GM21717 (cell line): ENCODE measurements around the gene TSSK3.

Experiments used
- ATAC-seq: cut with Tn5 transposase; IDR thresholded peaks from one replicate; pipeline ENCODE4 v1.9.1; 2021; ENCODE audit warnings: mild to moderate bottlenecking, moderate library complexity; ENCODE audit not compliant: unreplicated experiment

The TSSK3 gene

GRCh38 chr1:32361674-32362473 is 465 bp upstream of the TSSK3 start:
- ATAC-seq, result no peak

DNA sequence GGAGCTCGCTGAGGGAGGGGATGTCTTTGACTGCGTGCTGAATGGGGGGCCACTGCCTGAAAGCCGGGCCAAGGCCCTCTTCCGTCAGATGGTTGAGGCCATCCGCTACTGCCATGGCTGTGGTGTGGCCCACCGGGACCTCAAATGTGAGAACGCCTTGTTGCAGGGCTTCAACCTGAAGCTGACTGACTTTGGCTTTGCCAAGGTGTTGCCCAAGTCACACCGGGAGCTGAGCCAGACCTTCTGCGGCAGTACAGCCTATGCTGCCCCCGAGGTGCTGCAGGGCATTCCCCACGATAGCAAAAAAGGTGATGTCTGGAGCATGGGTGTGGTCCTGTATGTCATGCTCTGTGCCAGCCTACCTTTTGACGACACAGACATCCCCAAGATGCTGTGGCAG is 1.4 kb downstream of the TSSK3 start:
- no peak for ATAC-seq

DNA sequence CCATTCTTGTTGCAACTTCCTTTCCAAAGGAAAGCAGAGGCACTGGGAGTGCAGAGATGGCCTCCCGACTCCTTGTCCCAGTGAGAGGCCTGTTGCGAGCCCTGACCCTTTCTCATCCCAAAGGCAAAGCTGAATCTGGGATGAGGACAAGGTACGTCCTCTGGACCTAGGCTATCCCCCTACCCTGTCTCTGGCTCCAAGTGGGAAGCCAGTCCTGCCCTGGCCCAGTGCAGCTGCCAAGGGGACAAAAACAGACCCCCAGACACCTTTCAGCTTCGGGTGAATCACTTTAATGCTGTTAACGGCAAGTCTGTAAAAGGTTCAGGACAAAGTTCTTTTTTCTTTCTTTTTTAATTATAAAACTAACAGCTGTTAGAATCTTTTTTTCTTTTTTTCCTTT is 2.5 kb downstream of the TSSK3 start:
- no peak for ATAC-seq

- ATAC-seq, result no peak
These were observed 3.1 kb downstream of the TSSK3 start for GRCh38 chr1:32365445-32365844.

GRCh38 chr1:32367912-32368635 is 5.7 kb downstream of the TSSK3 start:
- ATAC-seq, result no peak

- no peak for ATAC-seq
These were observed 9.9 kb downstream of the TSSK3 start for GRCh38 chr1:32372149-32372756.

DNA sequence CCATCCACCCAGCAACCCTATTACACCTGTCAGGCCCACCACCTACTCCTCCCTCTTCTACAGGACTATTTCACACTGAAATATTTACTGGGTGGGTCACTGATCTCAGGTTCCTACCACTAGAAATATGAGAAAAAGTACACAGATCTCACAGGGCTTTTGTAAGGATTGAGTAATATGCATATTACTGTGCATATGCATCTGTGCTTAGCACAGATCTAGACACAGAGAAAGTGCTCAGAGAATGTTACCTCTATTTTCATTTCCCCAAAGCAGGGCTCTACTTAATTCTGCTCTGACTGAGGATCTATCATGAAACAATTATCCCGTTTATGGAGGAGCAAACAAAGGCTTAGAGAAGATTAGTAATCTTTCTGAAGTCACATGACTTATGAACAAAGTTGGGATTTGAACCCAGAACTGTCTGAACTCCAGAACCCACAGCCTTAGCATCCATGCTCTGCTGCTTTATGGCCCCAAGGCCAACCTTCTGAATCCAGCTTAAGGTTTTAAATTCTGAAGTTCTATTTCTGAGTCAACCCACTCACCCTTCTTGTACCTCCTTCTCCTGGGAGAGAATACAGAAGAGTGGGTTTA is 11.8 kb downstream of the TSSK3 start:
- no peak for ATAC-seq

GRCh38 chr1:32376199-32376598 is 13.9 kb downstream of the TSSK3 start:
- no peak for ATAC-seq

DNA sequence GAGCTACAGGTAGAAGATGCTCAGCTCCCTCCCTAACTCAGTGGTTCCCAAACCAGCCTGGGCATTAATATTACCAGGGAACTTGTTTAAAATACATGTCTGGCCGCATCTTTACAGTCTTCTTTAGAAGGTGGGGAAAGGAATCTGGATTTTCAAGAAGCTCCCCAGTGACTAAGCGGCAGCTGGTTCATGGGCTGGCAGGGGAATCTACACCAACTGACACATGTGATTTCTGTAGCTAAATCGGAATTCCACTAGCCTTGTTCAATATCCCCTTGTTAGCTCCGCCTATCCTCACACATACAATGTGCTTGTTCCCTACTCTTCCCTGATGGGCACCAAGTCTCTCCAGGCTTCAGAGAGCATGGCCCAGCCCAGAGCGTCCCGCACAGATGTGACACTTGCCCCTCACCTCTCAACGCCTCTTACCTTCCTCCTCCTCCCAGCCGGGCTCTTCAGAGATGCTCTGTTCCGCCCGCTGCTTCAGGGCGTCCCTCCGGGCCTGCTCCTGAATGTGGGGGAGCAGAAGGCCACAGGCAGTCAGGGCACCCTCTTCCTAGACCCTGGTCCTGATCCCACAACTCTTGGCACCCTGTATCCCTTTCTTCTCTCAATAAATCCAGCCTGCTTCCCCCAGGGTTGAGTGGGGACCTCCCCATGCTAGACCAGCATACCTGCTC is 15.3 kb downstream of the TSSK3 start:
- no peak for ATAC-seq

- ATAC-seq, result no peak
These were observed 17.7 kb downstream of the TSSK3 start for GRCh38 chr1:32380057-32380456.

DNA sequence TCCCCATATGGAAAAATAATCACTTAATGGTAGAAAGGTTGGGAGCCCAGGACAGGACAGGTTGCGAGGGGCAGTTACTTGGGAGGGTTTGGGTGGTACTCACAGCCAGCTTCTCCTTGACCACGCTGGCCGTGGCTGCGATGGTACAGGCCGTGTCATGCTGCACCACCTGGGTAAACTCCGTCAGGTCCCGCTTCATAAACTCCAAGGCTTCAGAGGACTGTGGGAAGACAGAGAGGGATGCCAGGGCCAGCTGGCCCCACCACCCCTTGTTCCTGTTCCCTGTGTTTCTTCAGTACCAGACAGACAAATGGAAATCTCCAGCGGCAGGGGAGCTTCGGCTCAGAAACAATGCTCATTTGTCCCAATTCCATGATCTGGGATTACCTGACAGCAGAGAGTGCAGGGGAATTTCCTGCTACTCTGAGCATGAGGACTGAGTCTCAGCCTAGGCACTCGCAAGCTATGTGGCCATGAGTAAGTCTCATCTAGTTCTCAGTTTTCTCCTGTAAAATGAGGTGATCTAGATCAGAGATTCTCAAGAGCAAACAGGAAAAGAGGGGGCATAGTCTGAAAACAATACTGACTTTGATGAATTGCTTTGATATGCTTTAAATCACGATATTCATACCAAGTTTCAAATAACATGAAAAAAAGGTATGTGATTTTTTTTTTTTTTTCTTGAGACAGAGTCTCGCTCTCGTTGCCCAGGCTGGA is 24.5 kb downstream of the TSSK3 start:
- no peak for ATAC-seq

- no peak for ATAC-seq
These were observed 26.3 kb downstream of the TSSK3 start for GRCh38 chr1:32388641-32389040.

GRCh38 chr1:32390904-32391870 is 28.8 kb downstream of the TSSK3 start:
- no peak for ATAC-seq

GRCh38 chr1:32392325-32392724 is 30.0 kb downstream of the TSSK3 start:
- no peak for ATAC-seq

DNA sequence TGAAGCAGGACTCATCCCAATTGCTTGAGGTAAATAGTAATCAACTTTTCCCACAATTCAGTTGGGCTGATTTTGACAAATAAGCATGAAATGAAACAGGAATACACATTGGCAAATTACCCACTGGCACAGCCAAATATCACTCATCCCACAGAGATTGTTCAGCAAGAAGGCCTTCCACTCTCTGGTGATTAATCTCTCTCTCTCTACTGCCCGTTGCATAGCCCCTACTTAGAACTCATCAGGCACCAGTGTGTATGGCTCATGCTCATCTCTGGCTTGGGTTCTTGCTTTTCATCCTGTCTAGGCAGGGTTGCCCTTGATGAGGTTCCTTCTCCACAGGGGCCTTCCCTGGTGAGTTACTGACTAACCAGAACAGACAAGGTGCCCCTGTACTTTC is 30.8 kb downstream of the TSSK3 start:
- no peak for ATAC-seq

DNA sequence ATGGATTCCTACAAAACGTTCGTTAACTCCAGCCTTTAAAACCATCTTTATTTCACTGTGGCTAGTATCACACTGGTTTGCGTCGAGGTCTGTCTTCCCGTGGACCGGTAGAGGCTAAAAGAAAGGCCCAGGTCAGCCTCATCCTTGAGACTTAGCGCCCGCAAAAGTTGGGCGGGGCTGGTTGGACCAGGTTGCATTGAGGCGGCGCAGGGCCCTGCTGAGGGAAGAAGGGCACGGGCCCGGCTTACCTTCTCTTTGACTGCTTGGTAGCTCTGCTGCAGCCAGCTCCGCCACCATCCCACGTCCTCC is 31.4 kb downstream of the TSSK3 start:
- no peak for ATAC-seq

DNA sequence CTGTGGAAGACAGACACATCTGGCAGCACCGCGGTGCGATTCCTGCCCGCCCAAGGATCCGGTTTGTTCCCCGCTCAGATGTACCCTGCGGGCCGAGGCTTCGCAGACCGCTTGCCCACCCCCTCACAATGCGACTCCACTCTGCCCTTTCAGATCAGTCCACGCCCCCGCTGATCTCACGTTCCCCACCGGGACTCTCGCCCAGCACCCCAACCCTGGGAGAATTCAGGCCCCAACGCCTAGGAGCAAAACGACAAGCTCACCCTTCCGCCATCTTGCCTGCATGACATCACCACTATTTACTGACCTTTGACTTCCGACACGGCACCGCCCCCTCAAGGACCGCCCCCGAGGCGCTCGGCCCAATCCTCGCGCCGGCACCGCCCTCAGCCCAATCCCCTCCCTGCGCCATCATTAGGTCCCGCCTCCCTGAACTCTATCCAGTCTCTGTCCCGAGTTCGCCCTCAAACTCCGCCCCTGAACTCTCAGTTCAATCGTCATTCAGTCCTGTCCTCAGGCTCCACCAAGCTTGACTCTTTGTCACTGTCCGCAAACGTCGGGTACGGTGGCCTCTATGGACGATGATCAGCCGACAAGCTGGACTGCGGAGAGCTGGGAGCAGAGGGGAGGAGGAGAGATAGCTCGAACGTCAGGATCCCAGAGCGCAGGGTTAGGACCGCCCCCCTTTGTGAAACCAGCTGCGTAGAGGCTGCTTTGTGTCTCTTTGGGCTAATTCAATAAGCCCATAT is 32.0 kb downstream of the TSSK3 start, which contains the start of gene BSDC1:
Gene BSDC1 (minus strand): TSS at position 301 of the 749 bp plus-strand sequence. CDS start 27 bp downstream, at position 274.
- peak; percentile 94 for ATAC-seq

DNA sequence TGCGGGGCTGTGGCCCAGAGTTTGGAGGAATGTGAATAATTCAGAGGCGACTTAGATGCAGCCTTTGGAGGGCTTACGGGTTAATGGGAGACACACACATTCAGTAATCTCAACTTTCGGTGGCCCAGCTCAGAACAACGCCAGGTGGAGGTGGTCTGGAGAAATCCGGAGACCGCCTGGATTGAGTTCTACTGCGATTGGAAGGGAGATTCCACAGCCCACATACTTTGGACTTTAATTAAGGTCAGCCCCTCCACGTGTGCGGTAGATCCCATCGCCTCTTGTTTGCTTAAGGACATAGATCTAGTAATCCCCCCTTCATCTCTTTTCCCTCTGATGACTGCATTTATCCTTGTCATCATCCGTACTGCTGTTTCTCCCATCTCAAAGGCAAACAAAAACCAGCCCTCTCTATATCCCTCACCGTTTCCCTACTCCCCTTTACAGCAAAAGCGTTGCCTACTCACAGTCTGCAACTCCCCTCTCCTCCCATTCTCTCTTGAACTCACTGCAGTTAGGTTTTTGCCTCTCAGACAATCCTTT is 32.6 kb downstream of the TSSK3 start:
- no peak for ATAC-seq
